ENCODE data around the gene PARP4. TPM values are rescaled to one million over a fixed set of nuclear protein-coding genes. Genes with fewer than 3 reads are reported as not detected.
"Not testable (repeated sequence)": the region's sequence is repeated elsewhere in the genome, so short reads cannot be mapped to it uniquely, and the experiment has no call there.

The PARP4 gene
- polyA plus RNA-seq, 1 donor = 24.2 TPM

GRCh38 chr13:24505756-24506155, 6.8 kb downstream of the PARP4 start:
- DNase-seq (ENCODE audit: low read depth) = no peak

GRCh38 chr13:24505256-24505655, 7.3 kb downstream of the PARP4 start:
- DNase-seq (ENCODE audit: low read depth) = no peak

- DNase-seq (ENCODE audit: low read depth) = no peak
These were observed 9.2 kb downstream of the PARP4 start for GRCh38 chr13:24503379-24503696.

GRCh38 chr13:24502533-24503378, 9.8 kb downstream of the PARP4 start:
- DNase-seq (ENCODE audit: low read depth) = no peak

- no peak for DNase-seq (ENCODE audit: low read depth)
These were observed 11.6 kb downstream of the PARP4 start for GRCh38 chr13:24500977-24501376.

GRCh38 chr13:24497742-24498141, 14.8 kb downstream of the PARP4 start:
- no peak for DNase-seq (ENCODE audit: low read depth)

GRCh38 chr13:24496295-24496694, 16.3 kb downstream of the PARP4 start:
- not testable (repeated sequence) for DNase-seq (ENCODE audit: low read depth)

GRCh38 chr13:24495151-24495729, 17.3 kb downstream of the PARP4 start:
- DNase-seq (ENCODE audit: low read depth) = no peak

- DNase-seq (ENCODE audit: low read depth) = no peak
These were observed 19.2 kb downstream of the PARP4 start for GRCh38 chr13:24493356-24493755.

- DNase-seq (ENCODE audit: low read depth) = no peak
These were observed 20.7 kb downstream of the PARP4 start for GRCh38 chr13:24491845-24492244.

- DNase-seq (ENCODE audit: low read depth) = no peak
These were observed 22.9 kb downstream of the PARP4 start for GRCh38 chr13:24489721-24490120.

- not testable (repeated sequence) for DNase-seq (ENCODE audit: low read depth)
These were observed 24.5 kb downstream of the PARP4 start for GRCh38 chr13:24488092-24488491.

- DNase-seq (ENCODE audit: low read depth) = not testable (repeated sequence)
These were observed 26.4 kb downstream of the PARP4 start for GRCh38 chr13:24486017-24486657.

GRCh38 chr13:24473686-24474085, 38.9 kb downstream of the PARP4 start:
- no peak for DNase-seq (ENCODE audit: low read depth)

GRCh38 chr13:24472129-24472528, 40.4 kb downstream of the PARP4 start:
- DNase-seq (ENCODE audit: low read depth) = not testable (repeated sequence)

GRCh38 chr13:24463078-24463477, 49.5 kb downstream of the PARP4 start:
- no peak for DNase-seq (ENCODE audit: low read depth)

- no peak for DNase-seq (ENCODE audit: low read depth)
These were observed 52.3 kb downstream of the PARP4 start for GRCh38 chr13:24460256-24460655.

- no peak for DNase-seq (ENCODE audit: low read depth)
These were observed 52.9 kb downstream of the PARP4 start for GRCh38 chr13:24459726-24460125.

- DNase-seq (ENCODE audit: low read depth) = peak; percentile 13
These were observed 53.3 kb downstream of the PARP4 start for GRCh38 chr13:24459234-24459633.

GRCh38 chr13:24458736-24459135, 53.8 kb downstream of the PARP4 start:
- DNase-seq (ENCODE audit: low read depth) = no peak

GRCh38 chr13:24456396-24456795, 56.2 kb downstream of the PARP4 start:
- no peak for DNase-seq (ENCODE audit: low read depth)

GRCh38 chr13:24454056-24454455, 58.5 kb downstream of the PARP4 start:
- no peak for DNase-seq (ENCODE audit: low read depth)

GRCh38 chr13:24452044-24452443, 60.5 kb downstream of the PARP4 start:
- DNase-seq (ENCODE audit: low read depth) = no peak
